ENCODE measurements around the gene MED12L.
"Not testable (repeated sequence)": the region's sequence is repeated elsewhere in the genome, so short reads cannot be mapped to it uniquely, and the experiment has no call there.

The MED12L gene

GRCh38 chr3:151234825-151235224 lies 149.4 kb downstream of the MED12L start:
- Mint-ChIP-seq H3K4me1 (ENCODE audit: low read depth) (peaks cover 19% of the 10 kb centered on the region), H3K4me3 (no peak overlapping the region), H3K9me3 (no peaks in the 10 kb centered on the region), H3K27ac (no peak overlapping the region), H3K27me3 (no peaks in the 10 kb centered on the region), H3K36me3 (ENCODE audit: low read depth) (no peaks in the 10 kb centered on the region)

GRCh38 chr3:151236316-151236715 lies 150.9 kb downstream of the MED12L start:
- H3K27ac Mint-ChIP-seq: no peak overlapping the region
- H3K4me3 Mint-ChIP-seq: no peak overlapping the region
- peaks cover 4% of the 10 kb centered on the region for H3K4me1 Mint-ChIP-seq (ENCODE audit: low read depth)
- no peaks in the 10 kb centered on the region for H3K9me3 Mint-ChIP-seq
- no peaks in the 10 kb centered on the region for H3K36me3 Mint-ChIP-seq (ENCODE audit: low read depth)
- H3K27me3 Mint-ChIP-seq: no peaks in the 10 kb centered on the region

- Mint-ChIP-seq H3K4me3 (no peak overlapping the region), H3K27ac (no peak overlapping the region), H3K36me3 (ENCODE audit: low read depth) (no peaks in the 10 kb centered on the region), H3K27me3 (no peaks in the 10 kb centered on the region), H3K9me3 (no peaks in the 10 kb centered on the region), H3K4me1 (ENCODE audit: low read depth) (no peaks in the 10 kb centered on the region)
Measured at GRCh38 chr3:151236736-151237135, 151.3 kb downstream of the MED12L start.

GRCh38 chr3:151242006-151242405 lies 156.5 kb downstream of the MED12L start:
- H3K4me3 Mint-ChIP-seq; H3K27ac Mint-ChIP-seq; H3K36me3 Mint-ChIP-seq (ENCODE audit: low read depth); H3K27me3 Mint-ChIP-seq; H3K4me1 Mint-ChIP-seq (ENCODE audit: low read depth); H3K9me3 Mint-ChIP-seq: not testable (repeated sequence)

- Mint-ChIP-seq H3K9me3 (no peaks in the 10 kb centered on the region), H3K27me3 (no peaks in the 10 kb centered on the region), H3K4me1 (ENCODE audit: low read depth) (no peaks in the 10 kb centered on the region), H3K36me3 (ENCODE audit: low read depth) (no peaks in the 10 kb centered on the region), H3K4me3 (no peak overlapping the region), H3K27ac (no peak overlapping the region)
Measured at GRCh38 chr3:151248772-151249337, 163.4 kb downstream of the MED12L start.

- H3K27me3 Mint-ChIP-seq: no peaks in the 10 kb centered on the region
- H3K27ac Mint-ChIP-seq: no peak overlapping the region
- no peaks in the 10 kb centered on the region for H3K4me1 Mint-ChIP-seq (ENCODE audit: low read depth)
Measured at GRCh38 chr3:151256749-151257148, 171.3 kb downstream of the MED12L start.

GRCh38 chr3:151259664-151260063 lies 174.2 kb downstream of the MED12L start:
- Mint-ChIP-seq H3K27ac (no peak overlapping the region), H3K9me3 (no peaks in the 10 kb centered on the region), H3K27me3 (no peaks in the 10 kb centered on the region), H3K36me3 (ENCODE audit: low read depth) (no peaks in the 10 kb centered on the region), H3K4me3 (no peak overlapping the region), H3K4me1 (ENCODE audit: low read depth) (no peaks in the 10 kb centered on the region)

More at GRCh38 chr3:151256749-151257148, 171.3 kb downstream of the MED12L start:
- Mint-ChIP-seq H3K9me3 (no peaks in the 10 kb centered on the region), H3K4me3 (no peak overlapping the region), H3K36me3 (ENCODE audit: low read depth) (no peaks in the 10 kb centered on the region)

GRCh38 chr3:151262871-151263525 lies 177.5 kb downstream of the MED12L start:
- H3K27ac Mint-ChIP-seq: no peak overlapping the region

GRCh38 chr3:151264605-151265004 lies 179.1 kb downstream of the MED12L start:
- peaks cover under 1% of the 10 kb centered on the region for H3K9me3 Mint-ChIP-seq
- H3K27ac Mint-ChIP-seq: peak overlapping the region; percentile 45
- no peaks in the 10 kb centered on the region for H3K27me3 Mint-ChIP-seq
- peaks cover 37% of the 10 kb centered on the region for H3K4me1 Mint-ChIP-seq (ENCODE audit: low read depth)
- no peak overlapping the region for H3K4me3 Mint-ChIP-seq
- H3K36me3 Mint-ChIP-seq (ENCODE audit: low read depth): no peaks in the 10 kb centered on the region

More at GRCh38 chr3:151262871-151263525, 177.5 kb downstream of the MED12L start:
- H3K4me1 Mint-ChIP-seq (ENCODE audit: low read depth): peaks cover 20% of the 10 kb centered on the region
- H3K4me3 Mint-ChIP-seq: no peak overlapping the region
- no peaks in the 10 kb centered on the region for H3K9me3 Mint-ChIP-seq
- H3K27me3 Mint-ChIP-seq: no peaks in the 10 kb centered on the region
- no peaks in the 10 kb centered on the region for H3K36me3 Mint-ChIP-seq (ENCODE audit: low read depth)

GRCh38 chr3:151265166-151265565 lies 179.7 kb downstream of the MED12L start:
- H3K4me1 Mint-ChIP-seq (ENCODE audit: low read depth): peaks cover 42% of the 10 kb centered on the region
- H3K27ac Mint-ChIP-seq: peak overlapping the region; percentile 45
- H3K27me3 Mint-ChIP-seq: no peaks in the 10 kb centered on the region
- H3K9me3 Mint-ChIP-seq: peaks cover 4% of the 10 kb centered on the region
- H3K36me3 Mint-ChIP-seq (ENCODE audit: low read depth): no peaks in the 10 kb centered on the region
- no peak overlapping the region for H3K4me3 Mint-ChIP-seq

- no peaks in the 10 kb centered on the region for H3K36me3 Mint-ChIP-seq (ENCODE audit: low read depth)
- H3K9me3 Mint-ChIP-seq: peaks cover 4% of the 10 kb centered on the region
- H3K27ac Mint-ChIP-seq: no peak overlapping the region
- H3K4me1 Mint-ChIP-seq (ENCODE audit: low read depth): peaks cover 48% of the 10 kb centered on the region
- H3K4me3 Mint-ChIP-seq: no peak overlapping the region
- H3K27me3 Mint-ChIP-seq: no peaks in the 10 kb centered on the region
Measured at GRCh38 chr3:151265866-151266265, 180.4 kb downstream of the MED12L start.

- Mint-ChIP-seq H3K9me3 (peaks cover 4% of the 10 kb centered on the region), H3K4me1 (ENCODE audit: low read depth) (peaks cover 54% of the 10 kb centered on the region), H3K4me3 (no peak overlapping the region), H3K27ac (peak overlapping the region; percentile 50), H3K36me3 (ENCODE audit: low read depth) (no peaks in the 10 kb centered on the region), H3K27me3 (no peaks in the 10 kb centered on the region)
Measured at GRCh38 chr3:151267066-151267465, 181.6 kb downstream of the MED12L start.

- Mint-ChIP-seq H3K4me3 (peak overlapping the region; percentile 73), H3K4me1 (ENCODE audit: low read depth) (peaks cover 62% of the 10 kb centered on the region)
Measured at GRCh38 chr3:151268267-151269235, 183.1 kb downstream of the MED12L start.

GRCh38 chr3:151269631-151270030 lies 184.2 kb downstream of the MED12L start:
- Mint-ChIP-seq H3K4me3 (peak overlapping the region; percentile 44), H3K9me3 (peaks cover 4% of the 10 kb centered on the region), H3K36me3 (ENCODE audit: low read depth) (no peaks in the 10 kb centered on the region), H3K27me3 (no peaks in the 10 kb centered on the region), H3K4me1 (ENCODE audit: low read depth) (peaks cover 63% of the 10 kb centered on the region), H3K27ac (peak overlapping the region; percentile 81)

More at GRCh38 chr3:151268267-151269235, 183.1 kb downstream of the MED12L start:
- Mint-ChIP-seq H3K27me3 (no peaks in the 10 kb centered on the region), H3K36me3 (ENCODE audit: low read depth) (no peaks in the 10 kb centered on the region), H3K27ac (peak overlapping the region; percentile 94), H3K9me3 (peaks cover 4% of the 10 kb centered on the region)

- no peaks in the 10 kb centered on the region for H3K9me3 Mint-ChIP-seq
- no peak overlapping the region for H3K4me3 Mint-ChIP-seq
- H3K27me3 Mint-ChIP-seq: no peaks in the 10 kb centered on the region
- peaks cover 68% of the 10 kb centered on the region for H3K4me1 Mint-ChIP-seq (ENCODE audit: low read depth)
- H3K36me3 Mint-ChIP-seq (ENCODE audit: low read depth): no peaks in the 10 kb centered on the region
- peak overlapping the region; percentile 22 for H3K27ac Mint-ChIP-seq
Measured at GRCh38 chr3:151275091-151275490, 189.6 kb downstream of the MED12L start.

Data from stimulated activated naive CD8-positive, alpha-beta T cell treated with anti-CD3 and anti-CD28 coated beads, Interleukin-15, Interleukin-2, amounts not matched to agents 100 ng/mL and 50 ng/mL, for 24 hours (primary cell).